Posterior cingulate gyrus (tissue), 11 donors: ENCODE results near the gene RPL18.
"Not testable (repeated sequence)": the region's sequence is repeated elsewhere in the genome, so short reads cannot be mapped to it uniquely, and the experiment has no call there.

Experiments used
- DNase-seq, 10 donors: peaks; one replicate each; pipeline versions ENCODE4 v3.0.0 to v3.0.0-alpha.2; 2020 to 2021; ENCODE audit warnings: mixed read lengths in 3 of 10
- intact Hi-C: fragments of 100-400 bp; cut with DNase I; formaldehyde crosslinking; loops from one replicate; pipeline ENCODE4 v1.15.1; 2023

Gene RPL18

GRCh38 chr19:48618916-48619691, at the start of gene RPL18, which contains the start of gene SPHK2:
RPL18 (minus strand) TSS chr19:48619178; CDS start chr19:48619143, 35 bp downstream.
SPHK2 (plus strand) TSS chr19:48619506; CDS start chr19:48620515, 1,009 bp downstream.
- intact Hi-C loops = no loop called here
- peak; percentile 94 to 100 (median 98) for DNase-seq

GRCh38 chr19:48668761-48669160, 49.8 kb upstream of the RPL18 start:
- no peak for DNase-seq
- intact Hi-C loops = no loop called here

- DNase-seq = no peak
- intact Hi-C loops = no loop called here
Observed at GRCh38 chr19:48668332-48668731, 49.4 kb upstream of the RPL18 start.

GRCh38 chr19:48665786-48666185, 46.8 kb upstream of the RPL18 start:
- intact Hi-C loops = no loop called here
- DNase-seq = no peak

- DNase-seq = no peak
- intact Hi-C loops = no loop called here
Observed at GRCh38 chr19:48664476-48664875, 45.5 kb upstream of the RPL18 start.

- DNase-seq = no peak
- intact Hi-C loops = no loop called here
Observed at GRCh38 chr19:48663667-48664066, 44.7 kb upstream of the RPL18 start.

GRCh38 chr19:48661711-48662090, 42.7 kb upstream of the RPL18 start:
- intact Hi-C loops = no loop called here
- no peak for DNase-seq

- peak in 8 of 10 donors; percentile 52 to 94 (median 75) for DNase-seq
- intact Hi-C loops = no loop called here
Observed at GRCh38 chr19:48660852-48661710, 42.1 kb upstream of the RPL18 start.

- peak in 2 of 10 donors; percentile 46 to 73 for DNase-seq
- intact Hi-C loops = no loop called here
Observed at GRCh38 chr19:48659768-48660167, 40.8 kb upstream of the RPL18 start.

- no peak for DNase-seq
- intact Hi-C loops = no loop called here
Observed at GRCh38 chr19:48658483-48658882, 39.5 kb upstream of the RPL18 start.

- DNase-seq, intact Hi-C loops: not testable (repeated sequence)
Observed at GRCh38 chr19:48657828-48658227, 38.9 kb upstream of the RPL18 start.

GRCh38 chr19:48656840-48657474, 38.0 kb upstream of the RPL18 start:
- peak in 1 of 10 donors; percentile 66 for DNase-seq
- intact Hi-C loops = no loop called here

GRCh38 chr19:48654299-48655059, 35.5 kb upstream of the RPL18 start:
- DNase-seq = peak in 1 of 10 donors; percentile 28
- intact Hi-C loops = no loop called here

GRCh38 chr19:48651683-48652048, 32.7 kb upstream of the RPL18 start:
- DNase-seq = no peak
- intact Hi-C loops = no loop called here

- DNase-seq = no peak
- intact Hi-C loops = no loop called here
Observed at GRCh38 chr19:48650974-48651682, 32.1 kb upstream of the RPL18 start.

GRCh38 chr19:48648134-48648533, 29.2 kb upstream of the RPL18 start:
- intact Hi-C loops = loop anchor here (5.0 kb wide), 1 partner anchor 74 kb away; no protein-coding TSS in a partner anchor

GRCh38 chr19:48646722-48647216, 27.8 kb upstream of the RPL18 start:
- intact Hi-C loops = loop anchor here (2.0 to 5.0 kb wide), 2 partner anchors 76 to 194 kb away; no protein-coding TSS in a partner anchor
- DNase-seq = no peak

More at GRCh38 chr19:48648134-48648533, 29.2 kb upstream of the RPL18 start:
- DNase-seq = no peak

- peak; percentile 81 to 98 (median 88) for DNase-seq
- intact Hi-C loops = loop anchor here (2.0 to 5.0 kb wide), 2 partner anchors 76 to 195 kb away; no protein-coding TSS in a partner anchor
Observed at GRCh38 chr19:48646001-48646721, 27.2 kb upstream of the RPL18 start, which contains the start of gene CA11. CA11 (minus strand) TSS chr19:48646187; CDS start chr19:48645632, 555 bp downstream.
